PFSK-1 (cell line): Measurements from ENCODE around the gene ZNF407.

ENCODE experiments used
- FOXP2 ChIP-seq: optimal IDR thresholded peaks from 2 replicates; pipeline ENCODE3; 2011; ENCODE audit warnings: borderline replicate concordance, control low read depth, inconsistent platforms; ENCODE audit not compliant: insufficient read depth; ENCODE audit errors: extremely low read length, extremely low read depth
- POLR2AphosphoS5 ChIP-seq: IDR thresholded peaks from 2 replicates; pipeline ENCODE4 v1.6.1; 2012; ENCODE audit warnings: low read depth, mild to moderate bottlenecking, control low read depth, low read length, moderate library complexity
- REST ChIP-seq, 2 experiments: IDR thresholded peaks; 2 replicates each; pipeline versions ENCODE4 v1.6.1 to v1.8.0; 2011 to 2012; ENCODE audit warnings: low read depth in 2 of 2, low read length in 2 of 2, control low read depth in 1 of 2, inconsistent platforms in 1 of 2, mild to moderate bottlenecking in 1 of 2, moderate library complexity in 1 of 2; ENCODE audit not compliant: insufficient read depth in 1 of 2
- SIN3A ChIP-seq: IDR thresholded peaks from 2 replicates; pipeline ENCODE4 v1.6.1; 2012; ENCODE audit warnings: mild to moderate bottlenecking, low read length, moderate library complexity, borderline replicate concordance; ENCODE audit not compliant: insufficient read depth
- TAF1 ChIP-seq: IDR thresholded peaks from 2 replicates; pipeline ENCODE4 v1.6.1; 2012; ENCODE audit warnings: low read length, control low read depth, borderline replicate concordance; ENCODE audit not compliant: insufficient read depth

- TF ChIP-seq POLR2AphosphoS5: no peak
- no peak for TF ChIP-seq SIN3A
- TF ChIP-seq TAF1: no peak
- no peak for TF ChIP-seq FOXP2
- no peak for TF ChIP-seq REST (IDR thresholded peaks at IDR 0.05; ENCODE audit: insufficient read depth in 1 of 2, low read depth in 2 of 2, low read length in 2 of 2)
Observed at GRCh38 chr18:75068682-75069435, 471.2 kb downstream of the ZNF407 start.
